Astrocyte of the spinal cord (primary cell): ENCODE data around the gene NELL2.

Experiments
- DNase-seq: peaks from one replicate; pipeline ENCODE4 v3.0.0; 2011; ENCODE audit warnings: low read depth, low spot score
- H3K4me3 ChIP-seq: 2 replicates; pipeline ENCODE4 v1.5.1; 2011; ENCODE audit warnings: low read depth, mild to moderate bottlenecking, low read length, moderate library complexity
- CTCF ChIP-seq: IDR thresholded peaks from 2 replicates; pipeline ENCODE4 v1.5.1; 2012; ENCODE audit warnings: low read depth, mild to moderate bottlenecking, low read length, inconsistent platforms
- in situ Hi-C: cut with HindIII; loops from 2 replicates; pipeline ENCODE4 v1.10.0; 2017; ENCODE audit warnings: low sequenced_read_pairs

Gene NELL2

GRCh38 chr12:44555454-44555853 lies 320.7 kb downstream of the NELL2 start:
- no peak for DNase-seq
- no peak overlapping the region for H3K4me3 ChIP-seq
- in situ Hi-C loops = no loop called here
- no peak for TF ChIP-seq CTCF

- in situ Hi-C loops = no loop called here
- no peak overlapping the region for H3K4me3 ChIP-seq
- TF ChIP-seq CTCF = no peak
- DNase-seq = no peak
Measured at GRCh38 chr12:44551631-44552030, 324.5 kb downstream of the NELL2 start.

GRCh38 chr12:44550377-44550776 lies 325.7 kb downstream of the NELL2 start:
- in situ Hi-C loops = no loop called here
- no peak for TF ChIP-seq CTCF
- no peak overlapping the region for H3K4me3 ChIP-seq
- no peak for DNase-seq

- no peak overlapping the region for H3K4me3 ChIP-seq
- DNase-seq = no peak
- TF ChIP-seq CTCF = no peak
- in situ Hi-C loops = no loop called here
Measured at GRCh38 chr12:44546060-44546459, 330.1 kb downstream of the NELL2 start.

- H3K4me3 ChIP-seq = no peak overlapping the region
- DNase-seq = no peak
- no peak for TF ChIP-seq CTCF
- in situ Hi-C loops = no loop called here
Measured at GRCh38 chr12:44544018-44544417, 332.1 kb downstream of the NELL2 start.

- in situ Hi-C loops = no loop called here
- no peak for DNase-seq
- H3K4me3 ChIP-seq = no peak overlapping the region
- no peak for TF ChIP-seq CTCF
Measured at GRCh38 chr12:44542716-44543115, 333.4 kb downstream of the NELL2 start.

GRCh38 chr12:44537354-44537753 lies 338.8 kb downstream of the NELL2 start:
- no peak overlapping the region for H3K4me3 ChIP-seq
- in situ Hi-C loops = no loop called here
- no peak for TF ChIP-seq CTCF
- DNase-seq = no peak
